Measurements from ENCODE around the gene VPS13C. TPM values are rescaled to one million over a fixed set of nuclear protein-coding genes. Genes with fewer than 3 reads are reported as not detected.

Gene VPS13C
- total RNA-seq, 1 experiment from 2014 or later, result 47.3 TPM

GRCh38 chr15:61820212-61820611 is 240.0 kb downstream of the VPS13C start:
- Histone ChIP-seq H3K9me3 (ENCODE audit: control insufficient read depth, insufficient read depth, low read depth, low read length) (no peaks in the 10 kb centered on the region), H3K27me3 (ENCODE audit: control insufficient read depth, insufficient read depth, low read length) (peaks cover 3% of the 10 kb centered on the region; the same call in 1 of the 2 replicates), H3K27ac (ENCODE audit: low read length) (no peak overlapping the region), H3K4me1 (ENCODE audit: control insufficient read depth, insufficient read depth, low read length) (no peaks in the 10 kb centered on the region), H3K36me3 (ENCODE audit: control insufficient read depth, insufficient read depth, low read length) (no peaks in the 10 kb centered on the region), H3K4me3 (ENCODE audit: low read depth in 2 of 2, low read length in 2 of 2) (no peak overlapping the region)
- ATAC-seq, result no peak
- intact Hi-C loops (cut with micrococcal nuclease; ENCODE audit: unreplicated experiment), result no loop called here
- ChIA-PET CTCF (interaction anchor here (1.2 kb wide), 1 partner anchor 14 kb away, joined by 3 read pairs; no protein-coding TSS in a partner anchor), POLR2A (no interaction called here)
- TF ChIP-seq POLR2AphosphoS5 (IDR thresholded peaks at IDR 0.05; ENCODE audit: low read depth, low read length) (no peak), REST (IDR thresholded peaks at IDR 0.05; ENCODE audit: insufficient read depth in 1 of 2, low read depth in 2 of 2, low read length in 1 of 2) (no peak), CTCF (IDR thresholded peaks at IDR 0.05) (no peak), TCF7L2 (IDR thresholded peaks at IDR 0.05; ENCODE audit: low read depth, low read length) (no peak), SIN3A (IDR thresholded peaks at IDR 0.05; ENCODE audit: borderline replicate concordance, insufficient read depth, low read depth, low read length) (no peak)
- in situ Hi-C loops (cut with HindIII; ENCODE audit: low pct_unique_long_range_greater_than_20kb, low sequenced_read_pairs), result no loop called here
- no TSS peak for BruUV-seq (replicated peaks)
- DNase-seq (ENCODE audit: low read depth, low spot score), result no peak

GRCh38 chr15:61819386-61819785 is 240.9 kb downstream of the VPS13C start:
- H3K9me3 ChIP-seq (ENCODE audit: control insufficient read depth, insufficient read depth, low read depth, low read length), result no peaks in the 10 kb centered on the region
- DNase-seq (ENCODE audit: low read depth, low spot score), result no peak
- no peak for ATAC-seq
- no peaks in the 10 kb centered on the region for H3K4me1 ChIP-seq (ENCODE audit: control insufficient read depth, insufficient read depth, low read length)
- no peak overlapping the region for H3K4me3 ChIP-seq (ENCODE audit: low read depth in 2 of 2, low read length in 2 of 2)
- CTCF ChIA-PET, result interaction anchor here (1.2 kb wide), 1 partner anchor 15 kb away, joined by 3 read pairs; no protein-coding TSS in a partner anchor
- H3K27me3 ChIP-seq (ENCODE audit: control insufficient read depth, insufficient read depth, low read length), result peaks cover 3% of the 10 kb centered on the region; the same call in 1 of the 2 replicates
- TF ChIP-seq POLR2AphosphoS5 (IDR thresholded peaks at IDR 0.05; ENCODE audit: low read depth, low read length), result no peak
- TF ChIP-seq REST (IDR thresholded peaks at IDR 0.05; ENCODE audit: insufficient read depth in 1 of 2, low read depth in 2 of 2, low read length in 1 of 2), result no peak
- TF ChIP-seq SIN3A (IDR thresholded peaks at IDR 0.05; ENCODE audit: borderline replicate concordance, insufficient read depth, low read depth, low read length), result no peak
- TF ChIP-seq TCF7L2 (IDR thresholded peaks at IDR 0.05; ENCODE audit: low read depth, low read length), result no peak
- no peak for TF ChIP-seq CTCF (IDR thresholded peaks at IDR 0.05)
- intact Hi-C loops (cut with micrococcal nuclease; ENCODE audit: unreplicated experiment) (no loop called here), in situ Hi-C loops (cut with HindIII; ENCODE audit: low pct_unique_long_range_greater_than_20kb, low sequenced_read_pairs) (no loop called here)
- no TSS peak for BruUV-seq (replicated peaks)
- POLR2A ChIA-PET, result no interaction called here
- H3K27ac ChIP-seq (ENCODE audit: low read length), result no peak overlapping the region
- H3K36me3 ChIP-seq (ENCODE audit: control insufficient read depth, insufficient read depth, low read length), result no peaks in the 10 kb centered on the region
